GM15510 (cell line): ENCODE measurements around the gene MAPK8.

Experiments used
- POLR2A ChIP-seq: IDR thresholded peaks from 3 replicates; pipeline ENCODE4 v1.6.1; 2011; ENCODE audit warnings: borderline replicate concordance; ENCODE audit not compliant: insufficient read length; ENCODE audit errors: extremely low read depth

MAPK8 gene

GRCh38 chr10:48288661-48289060 is 17.8 kb upstream of the MAPK8 start:
- TF ChIP-seq POLR2A: no peak

- no peak for TF ChIP-seq POLR2A
Measured at GRCh38 chr10:48289501-48290238, 16.8 kb upstream of the MAPK8 start.

- no peak for TF ChIP-seq POLR2A
Measured at GRCh38 chr10:48290286-48290685, 16.2 kb upstream of the MAPK8 start.

- TF ChIP-seq POLR2A: no peak
Measured at GRCh38 chr10:48291190-48291589, 15.3 kb upstream of the MAPK8 start.

- no peak for TF ChIP-seq POLR2A
Measured at GRCh38 chr10:48292616-48293015, 13.9 kb upstream of the MAPK8 start.

GRCh38 chr10:48294431-48294830 is 12.0 kb upstream of the MAPK8 start:
- no peak for TF ChIP-seq POLR2A

GRCh38 chr10:48296576-48297098 is 9.8 kb upstream of the MAPK8 start:
- no peak for TF ChIP-seq POLR2A

- TF ChIP-seq POLR2A: no peak
Measured at GRCh38 chr10:48299066-48299465, 7.4 kb upstream of the MAPK8 start.

- no peak for TF ChIP-seq POLR2A
Measured at GRCh38 chr10:48299692-48300091, 6.8 kb upstream of the MAPK8 start.

- no peak for TF ChIP-seq POLR2A
Measured at GRCh38 chr10:48300556-48300955, 5.9 kb upstream of the MAPK8 start.

GRCh38 chr10:48302515-48303476 is 3.7 kb upstream of the MAPK8 start:
- no peak for TF ChIP-seq POLR2A

GRCh38 chr10:48305905-48306264 is 592 bp upstream of the MAPK8 start:
- TF ChIP-seq POLR2A: no peak

- TF ChIP-seq POLR2A: no peak
Measured at GRCh38 chr10:48306870-48307710, 613 bp downstream of the MAPK8 start.

GRCh38 chr10:48307711-48308018 is 1.2 kb downstream of the MAPK8 start:
- no peak for TF ChIP-seq POLR2A
